Astrocyte of the cerebellum (primary cell): ENCODE results near the gene COPZ1.

Experiments used
- DNase-seq: peaks from one replicate; pipeline ENCODE4 v3.0.0-alpha.2; 2011; ENCODE audit warnings: low read depth
- H3K4me3 ChIP-seq: 2 replicates; pipeline ENCODE4 v1.5.1; 2011; ENCODE audit warnings: mild to moderate bottlenecking, low read depth, low read length, moderate library complexity
- CTCF ChIP-seq: IDR thresholded peaks from 2 replicates; pipeline ENCODE4 v1.5.1; 2012; ENCODE audit warnings: low read length, low read depth, moderate library complexity, mild to moderate bottlenecking; ENCODE audit errors: missing control alignments
- in situ Hi-C: cut with HindIII; loops from 2 replicates; pipeline ENCODE4 v1.10.0; 2017; ENCODE audit warnings: low sequenced_read_pairs

The COPZ1 gene

GRCh38 chr12:54340846-54341245, 15.9 kb downstream of the COPZ1 start:
- no peak for DNase-seq
- in situ Hi-C loops = no loop called here
- no peak overlapping the region for H3K4me3 ChIP-seq
- TF ChIP-seq CTCF = no peak

GRCh38 chr12:54341378-54342300, 16.7 kb downstream of the COPZ1 start:
- no peak overlapping the region for H3K4me3 ChIP-seq
- DNase-seq = no peak
- TF ChIP-seq CTCF = no peak
- in situ Hi-C loops = no loop called here

- in situ Hi-C loops = no loop called here
- no peak for TF ChIP-seq CTCF
- H3K4me3 ChIP-seq = no peak overlapping the region
Measured at GRCh38 chr12:54349036-54349435, 24.1 kb downstream of the COPZ1 start.

GRCh38 chr12:54349679-54350078, 24.7 kb downstream of the COPZ1 start:
- TF ChIP-seq CTCF = no peak
- no peak for DNase-seq
- H3K4me3 ChIP-seq = no peak overlapping the region
- in situ Hi-C loops = no loop called here

More at GRCh38 chr12:54349036-54349435, 24.1 kb downstream of the COPZ1 start:
- no peak for DNase-seq

GRCh38 chr12:54350743-54351142, 25.8 kb downstream of the COPZ1 start:
- in situ Hi-C loops = no loop called here
- no peak for DNase-seq
- H3K4me3 ChIP-seq = no peak overlapping the region
- no peak for TF ChIP-seq CTCF

GRCh38 chr12:54351341-54351740, 26.4 kb downstream of the COPZ1 start:
- H3K4me3 ChIP-seq = no peak overlapping the region
- in situ Hi-C loops = no loop called here
- TF ChIP-seq CTCF = no peak
- no peak for DNase-seq
